ENCODE data around the gene CUX1.
"Not testable (repeated sequence)": the region's sequence is repeated elsewhere in the genome, so short reads cannot be mapped to it uniquely, and the experiment has no call there.

The CUX1 gene

DNA sequence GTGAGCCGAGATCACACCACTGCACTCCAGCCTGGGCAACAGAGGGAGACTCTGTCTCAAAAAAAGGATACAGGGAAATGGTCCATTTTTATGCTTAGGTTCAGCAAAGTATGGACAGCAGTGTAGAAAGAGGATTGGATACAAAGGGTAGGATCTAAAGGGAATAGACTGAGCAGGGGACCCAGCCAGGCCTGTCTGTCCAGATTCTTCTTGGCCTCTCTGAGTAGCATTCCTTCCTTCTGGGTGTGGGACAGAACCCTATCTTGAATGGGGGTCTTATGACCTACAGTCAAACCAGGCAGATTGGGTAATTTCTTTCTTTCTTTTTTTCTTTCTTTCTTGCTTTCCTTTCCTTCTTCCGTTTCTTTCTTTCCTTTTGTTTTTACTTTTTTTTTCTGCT is 494.9 kb downstream of the CUX1 start:
- DNase-seq (ENCODE audit: low spot score), result no peak

DNA sequence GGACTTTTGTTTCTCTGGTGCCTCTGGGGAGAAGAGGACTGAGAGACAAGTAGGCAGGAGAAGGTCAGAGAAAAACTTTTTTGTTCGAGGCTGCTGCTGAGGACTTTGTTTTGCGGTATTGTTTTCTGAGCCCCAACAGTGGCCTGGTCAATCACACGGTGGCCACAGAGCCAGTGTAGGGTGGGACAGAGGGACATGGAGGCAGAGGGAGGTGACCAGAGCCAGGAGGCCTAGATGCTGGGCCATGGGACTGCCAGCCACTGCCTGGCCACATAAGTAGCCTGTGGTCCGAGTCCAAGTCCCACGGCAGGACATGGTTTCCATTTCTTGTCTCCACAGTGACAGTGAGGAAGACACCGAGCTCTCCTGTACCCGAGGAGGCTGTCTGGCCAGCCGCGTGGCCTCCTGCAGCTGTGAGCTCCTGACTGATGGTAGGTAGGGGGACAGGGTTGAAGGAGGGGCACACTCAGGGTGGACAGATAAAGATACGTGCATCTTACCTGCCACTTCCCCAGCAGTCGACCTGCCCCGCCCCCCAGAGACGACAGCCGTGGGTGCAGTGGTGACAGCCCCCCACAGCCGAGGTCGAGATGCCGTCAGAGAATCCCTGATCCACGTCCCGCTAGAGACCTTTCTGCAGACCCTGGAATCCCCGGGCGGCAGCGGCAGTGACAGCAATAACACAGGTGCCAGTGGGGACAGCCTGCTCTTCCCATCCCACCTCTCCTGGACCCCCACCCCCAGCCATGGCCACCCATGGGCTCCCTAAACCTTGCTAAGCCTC is 496.8 kb downstream of the CUX1 start:
- DNase-seq (ENCODE audit: low spot score), result no peak

DNA sequence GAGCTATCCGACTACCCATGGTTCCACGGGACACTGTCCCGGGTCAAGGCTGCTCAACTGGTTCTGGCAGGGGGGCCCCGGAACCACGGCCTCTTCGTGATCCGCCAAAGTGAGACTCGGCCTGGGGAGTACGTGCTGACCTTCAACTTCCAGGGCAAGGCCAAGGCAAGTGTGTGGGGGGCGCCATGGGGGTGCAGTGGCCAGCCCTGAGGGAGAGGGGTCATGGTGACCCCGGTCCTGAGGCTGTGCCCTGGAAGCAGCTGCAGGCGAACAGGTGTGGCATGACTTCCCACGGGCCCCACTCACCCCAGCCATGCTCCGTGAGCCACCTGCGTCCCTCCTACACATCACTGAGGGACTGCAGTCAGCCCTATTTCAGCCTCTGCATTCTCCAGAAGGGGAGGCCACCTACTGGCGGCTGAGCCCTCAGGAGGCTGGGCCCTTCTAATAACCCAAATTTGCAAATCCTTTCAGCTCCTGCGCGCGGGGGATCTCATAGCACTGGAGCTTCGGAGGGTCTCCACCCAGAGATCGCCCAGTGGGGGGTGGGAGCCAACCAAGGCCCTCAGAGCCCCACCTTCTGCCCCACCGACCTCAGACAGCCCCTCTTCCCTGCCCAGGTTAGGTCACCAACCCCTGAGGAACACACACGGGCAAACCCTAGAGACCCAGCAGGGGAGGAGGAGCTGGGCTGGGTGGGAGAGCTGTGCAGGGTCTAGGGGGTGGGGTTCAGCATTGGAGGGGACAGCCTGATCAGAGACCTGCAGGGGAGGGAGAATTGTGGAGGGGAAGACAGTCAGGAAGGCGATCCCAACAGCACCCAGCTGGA is 500.0 kb downstream of the CUX1 start:
- DNase-seq (ENCODE audit: low spot score), result no peak

DNA sequence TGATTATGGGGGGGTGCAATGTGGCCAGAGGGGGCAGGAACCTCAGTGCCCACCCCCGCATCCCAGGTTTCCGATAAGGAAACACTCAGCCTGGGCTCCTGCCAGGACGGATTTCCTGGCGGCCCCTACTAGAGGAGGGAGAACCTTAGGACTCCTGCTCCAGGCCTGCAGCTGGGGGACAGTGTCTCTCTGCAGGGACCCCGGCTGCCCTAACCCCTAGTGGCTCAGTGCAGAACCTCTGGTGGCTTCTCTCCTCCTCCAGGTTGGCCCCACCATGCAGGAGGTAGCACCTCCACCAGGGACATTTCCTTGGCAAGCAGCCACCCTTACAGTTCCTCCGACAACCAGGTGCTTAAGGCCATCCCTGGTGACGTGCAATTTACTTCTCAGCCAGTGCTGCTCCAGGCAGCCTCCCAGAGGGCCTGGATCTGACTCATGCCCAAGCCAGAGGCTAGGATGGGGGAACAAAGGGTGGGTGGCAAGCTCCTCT is 501.1 kb downstream of the CUX1 start:
- no peak for DNase-seq (ENCODE audit: low spot score)

DNA sequence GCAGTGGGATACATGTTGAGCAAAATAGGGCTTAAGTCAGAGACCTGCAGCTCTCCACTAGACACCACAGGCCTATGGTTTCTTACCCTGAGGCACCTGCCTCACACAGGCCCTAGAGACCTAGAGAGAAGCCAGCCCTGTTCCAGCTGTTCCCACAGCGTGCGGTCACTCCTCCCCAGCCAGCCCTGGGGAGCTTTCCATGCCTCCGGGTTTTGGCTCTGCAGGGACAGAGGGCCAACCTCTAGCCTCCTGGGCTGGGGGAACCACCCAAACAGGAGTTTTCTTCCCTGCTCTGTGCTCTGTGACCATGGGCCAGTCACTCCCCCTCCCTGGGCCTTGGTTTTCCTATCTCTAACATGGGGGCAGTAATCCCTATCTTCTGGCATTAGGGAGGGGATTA is 502.2 kb downstream of the CUX1 start:
- DNase-seq (ENCODE audit: low spot score), result no peak

DNA sequence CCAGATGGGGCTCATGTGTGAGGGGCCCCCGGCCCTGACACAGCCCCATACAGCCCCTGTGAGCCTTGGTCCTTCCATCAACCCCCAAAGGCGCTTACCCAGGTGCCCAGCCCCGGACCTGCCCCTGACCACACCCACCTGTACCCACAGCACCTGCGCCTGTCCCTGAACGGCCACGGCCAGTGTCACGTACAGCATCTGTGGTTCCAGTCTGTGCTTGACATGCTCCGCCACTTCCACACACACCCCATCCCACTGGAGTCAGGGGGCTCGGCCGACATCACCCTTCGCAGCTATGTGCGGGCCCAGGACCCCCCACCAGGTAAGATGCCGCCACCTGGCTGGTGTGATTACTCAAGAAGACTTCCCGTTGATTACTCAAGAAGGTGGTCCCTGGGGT is 502.8 kb downstream of the CUX1 start:
- no peak for DNase-seq (ENCODE audit: low spot score)

DNA sequence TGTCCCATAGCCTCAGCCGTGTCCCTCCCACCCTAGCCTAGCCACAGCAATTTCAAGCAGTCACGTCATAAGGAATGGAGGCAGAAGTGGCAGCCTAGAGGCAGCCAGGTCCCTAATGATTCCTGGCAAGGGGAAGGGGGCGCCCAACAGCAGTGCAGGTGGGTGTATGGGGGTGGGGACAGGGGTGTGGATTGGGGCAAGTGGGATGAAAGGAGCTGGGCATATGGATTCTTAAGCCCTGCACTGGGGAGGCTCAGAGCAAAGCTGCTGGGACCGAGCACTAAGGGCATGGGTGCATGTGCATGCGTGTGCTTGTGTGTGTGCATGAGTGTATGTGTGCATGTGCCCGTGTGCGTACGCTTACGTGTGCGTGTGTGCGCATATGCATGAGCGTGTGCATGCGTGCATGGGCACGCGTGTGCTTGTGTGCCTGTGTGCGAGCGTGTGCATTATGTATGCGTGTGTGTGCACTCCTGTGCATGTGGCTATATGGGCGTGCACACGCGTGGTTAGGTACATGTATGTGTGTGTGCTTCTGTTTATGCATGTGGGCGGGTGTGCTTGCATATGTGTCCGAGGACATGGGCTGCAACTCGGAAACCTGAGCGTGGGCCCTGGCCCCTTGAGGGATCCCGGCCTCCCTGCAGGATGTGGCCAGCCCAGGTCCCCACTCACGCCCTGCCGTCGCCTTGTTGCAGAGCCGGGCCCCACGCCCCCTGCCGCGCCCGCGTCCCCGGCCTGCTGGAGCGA is 503.4 kb downstream of the CUX1 start:
- no peak for DNase-seq (ENCODE audit: low spot score)

DNA sequence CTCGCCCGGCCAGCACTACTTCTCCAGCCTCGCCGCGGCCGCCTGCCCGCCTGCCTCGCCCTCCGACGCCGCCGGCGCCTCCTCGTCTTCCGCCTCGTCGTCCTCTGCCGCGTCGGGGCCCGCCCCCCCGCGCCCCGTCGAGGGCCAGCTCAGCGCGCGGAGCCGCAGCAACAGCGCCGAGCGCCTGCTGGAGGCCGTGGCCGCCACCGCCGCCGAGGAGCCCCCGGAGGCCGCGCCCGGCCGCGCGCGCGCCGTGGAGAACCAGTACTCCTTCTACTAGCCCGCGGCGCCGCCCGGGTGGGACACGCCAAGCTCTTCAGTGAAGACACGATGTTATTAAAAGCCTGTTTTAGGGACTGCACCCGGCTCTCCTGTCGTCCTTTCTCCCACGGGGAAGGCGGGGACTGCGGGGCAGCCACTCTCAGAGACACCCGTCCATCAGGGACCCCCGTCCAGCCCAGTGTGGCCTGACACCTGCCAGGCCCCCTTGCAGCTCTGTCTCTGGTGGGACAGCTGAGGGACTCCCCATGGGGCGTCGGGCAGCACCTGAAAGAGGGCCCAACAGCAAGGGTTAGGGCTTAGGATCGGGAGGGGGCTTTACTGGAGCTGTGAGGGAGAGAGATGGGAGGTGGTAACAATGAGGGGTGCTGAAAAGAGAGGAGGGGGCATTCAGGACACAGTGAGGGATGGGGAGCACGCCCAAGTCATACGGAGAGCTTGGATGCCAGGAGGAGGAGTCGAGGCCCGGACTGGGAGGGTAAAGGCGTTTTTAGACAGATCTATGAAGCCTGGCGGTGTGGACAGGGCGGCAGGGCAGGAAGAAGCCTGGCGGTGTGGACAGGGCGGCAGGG is 504.1 kb downstream of the CUX1 start:
- DNase-seq (ENCODE audit: low spot score), result peak; percentile 69

DNA sequence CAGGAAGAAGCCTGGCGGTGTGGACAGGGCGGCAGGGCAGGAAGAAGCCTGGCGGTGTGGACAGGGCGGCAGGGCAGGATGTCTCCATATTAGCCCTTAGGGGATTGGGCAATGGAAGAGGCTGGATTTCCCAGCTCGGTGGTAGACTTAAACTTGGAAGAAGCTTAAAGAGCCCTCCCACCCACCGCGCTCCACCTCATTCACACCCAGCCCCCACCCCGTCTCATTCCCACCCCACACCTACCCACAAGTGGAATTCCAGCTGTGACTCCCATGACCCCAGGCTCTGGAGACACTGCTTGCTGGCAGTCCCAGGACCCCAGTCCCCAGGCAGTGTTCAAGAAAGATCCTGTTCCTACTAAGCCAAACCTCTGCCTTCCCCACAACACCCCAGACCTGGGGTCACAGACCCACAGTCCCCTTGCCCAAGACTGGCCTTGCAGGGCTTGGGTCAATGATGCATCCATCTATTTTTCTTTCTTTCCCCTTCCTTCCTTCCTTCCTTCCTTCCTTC is 504.8 kb downstream of the CUX1 start:
- DNase-seq (ENCODE audit: low spot score), result no peak

DNA sequence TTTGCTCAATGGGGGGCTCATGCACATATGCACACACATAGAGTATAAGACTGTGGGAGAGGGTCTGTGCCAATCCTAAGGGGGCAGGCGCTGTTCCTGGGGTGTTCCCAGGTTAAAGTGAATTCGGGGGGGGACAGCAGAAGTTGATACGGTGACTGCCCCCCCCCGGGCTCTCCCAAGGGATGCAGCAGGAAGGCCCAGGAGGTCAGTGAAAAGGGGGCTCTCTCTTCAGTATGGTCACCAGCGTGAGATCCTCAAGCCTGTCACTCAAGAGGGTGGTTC is 506.4 kb downstream of the CUX1 start:
- no peak for DNase-seq (ENCODE audit: low spot score)

DNA sequence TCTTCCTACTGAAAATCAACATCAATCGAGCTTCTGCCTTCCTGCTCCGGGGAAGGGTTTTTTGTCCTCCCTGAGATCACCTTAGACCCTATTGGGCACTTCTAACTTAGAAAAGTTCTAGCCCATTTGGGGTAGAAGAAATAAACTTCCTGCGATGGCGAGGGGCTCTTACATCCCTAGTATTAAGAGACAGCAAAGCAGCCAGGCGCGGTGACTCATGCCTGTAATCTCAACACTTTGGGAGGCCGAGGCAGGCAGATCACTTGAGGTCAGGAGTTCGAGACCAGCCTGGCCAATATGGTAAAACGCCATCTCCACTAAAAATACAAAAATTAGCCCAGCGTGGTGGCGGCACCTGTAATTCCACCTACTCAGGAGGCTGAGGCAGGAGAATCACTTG is 507.7 kb downstream of the CUX1 start:
- not testable (repeated sequence) for DNase-seq (ENCODE audit: low spot score)

DNA sequence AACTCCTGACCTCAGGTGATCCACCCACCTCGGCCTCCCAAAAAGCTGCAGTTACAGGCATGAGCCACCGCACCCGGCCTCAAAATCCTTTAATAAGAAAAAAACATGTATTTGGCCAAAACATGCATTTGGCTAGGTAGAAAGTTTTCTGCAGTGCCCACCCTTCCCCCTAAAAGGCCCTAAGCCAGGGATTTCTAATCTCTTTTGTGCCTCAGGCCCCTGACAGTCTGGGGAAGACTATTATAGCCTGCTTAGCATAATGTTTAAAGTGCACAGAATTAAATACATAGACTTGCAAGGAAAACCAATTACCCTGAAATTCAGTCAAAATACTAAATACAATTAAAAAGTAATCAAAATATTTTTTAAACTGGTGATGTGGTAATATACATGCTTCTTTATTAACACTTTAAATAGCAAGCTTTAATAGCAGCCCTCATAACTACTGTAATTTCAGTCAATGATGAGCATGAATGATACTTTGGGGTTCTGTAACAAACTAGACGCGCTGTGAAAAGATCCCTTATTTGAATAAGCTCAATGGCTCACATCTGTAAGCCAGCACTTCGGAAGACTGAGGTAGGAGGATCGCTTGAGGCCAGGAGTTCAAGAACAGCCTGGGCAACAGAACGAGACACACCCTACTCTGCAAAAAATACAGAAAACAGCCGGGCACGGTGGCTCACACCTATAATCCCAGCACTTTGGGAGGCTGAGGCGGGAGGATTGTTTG is 508.9 kb downstream of the CUX1 start:
- no peak for DNase-seq (ENCODE audit: low spot score)

DNA sequence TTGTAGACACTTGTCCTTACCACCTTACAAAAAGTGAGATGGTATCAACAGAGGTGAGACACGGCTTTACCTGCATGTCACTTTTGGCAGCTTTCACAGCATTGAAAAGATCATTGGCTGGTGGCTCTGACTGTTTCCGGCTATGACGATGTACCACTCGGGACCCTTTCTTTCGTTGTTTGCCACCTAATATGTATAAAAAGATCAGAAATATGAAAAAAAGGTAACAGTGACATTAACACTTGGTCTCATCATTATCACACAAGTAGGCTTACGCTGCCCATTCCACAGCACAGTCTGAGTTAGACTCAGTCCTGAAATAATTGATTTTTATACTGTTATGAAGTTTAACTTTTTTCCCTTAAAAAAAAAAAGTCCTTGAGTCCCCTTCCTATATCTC is 509.8 kb downstream of the CUX1 start:
- not testable (repeated sequence) for DNase-seq (ENCODE audit: low spot score)

DNA sequence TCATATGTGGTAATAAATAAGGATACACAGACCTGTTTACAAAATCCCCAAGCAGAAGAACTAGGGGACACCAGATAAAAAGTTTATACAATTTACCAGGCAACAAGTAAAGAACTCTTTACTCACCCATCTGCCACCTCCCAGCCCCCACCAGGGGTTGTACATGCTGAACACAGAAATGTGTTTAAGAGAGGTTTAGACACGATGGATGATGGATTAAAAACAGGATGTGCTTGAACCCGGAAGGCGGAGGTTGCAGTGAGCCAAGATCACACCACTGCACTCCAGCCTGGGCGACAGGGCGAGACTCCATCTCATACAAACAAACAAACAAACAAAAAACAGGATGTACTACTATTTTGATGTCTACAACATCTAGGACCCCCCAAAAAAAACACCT is 511.4 kb downstream of the CUX1 start:
- not testable (repeated sequence) for DNase-seq (ENCODE audit: low spot score)

DNA sequence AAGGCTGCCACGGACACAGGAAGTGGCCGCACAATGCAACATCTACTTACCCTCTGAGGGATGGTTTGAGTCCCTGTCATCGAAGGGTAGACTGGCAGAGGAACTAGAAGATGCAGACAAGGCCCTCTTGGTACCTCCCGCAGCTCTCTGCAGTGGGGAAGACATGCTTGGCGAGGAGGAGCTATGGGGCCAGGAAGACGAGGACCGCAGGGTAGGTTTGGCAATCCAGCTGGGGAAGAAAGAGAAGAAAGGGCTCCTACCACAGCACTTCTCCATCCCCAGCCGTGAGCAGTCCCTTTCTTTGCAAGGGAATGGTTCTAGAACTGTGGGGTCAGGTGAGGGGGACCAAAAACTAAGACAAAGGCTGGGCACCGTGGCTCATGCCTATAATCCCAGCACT is 511.9 kb downstream of the CUX1 start:
- not testable (repeated sequence) for DNase-seq (ENCODE audit: low spot score)

DNA sequence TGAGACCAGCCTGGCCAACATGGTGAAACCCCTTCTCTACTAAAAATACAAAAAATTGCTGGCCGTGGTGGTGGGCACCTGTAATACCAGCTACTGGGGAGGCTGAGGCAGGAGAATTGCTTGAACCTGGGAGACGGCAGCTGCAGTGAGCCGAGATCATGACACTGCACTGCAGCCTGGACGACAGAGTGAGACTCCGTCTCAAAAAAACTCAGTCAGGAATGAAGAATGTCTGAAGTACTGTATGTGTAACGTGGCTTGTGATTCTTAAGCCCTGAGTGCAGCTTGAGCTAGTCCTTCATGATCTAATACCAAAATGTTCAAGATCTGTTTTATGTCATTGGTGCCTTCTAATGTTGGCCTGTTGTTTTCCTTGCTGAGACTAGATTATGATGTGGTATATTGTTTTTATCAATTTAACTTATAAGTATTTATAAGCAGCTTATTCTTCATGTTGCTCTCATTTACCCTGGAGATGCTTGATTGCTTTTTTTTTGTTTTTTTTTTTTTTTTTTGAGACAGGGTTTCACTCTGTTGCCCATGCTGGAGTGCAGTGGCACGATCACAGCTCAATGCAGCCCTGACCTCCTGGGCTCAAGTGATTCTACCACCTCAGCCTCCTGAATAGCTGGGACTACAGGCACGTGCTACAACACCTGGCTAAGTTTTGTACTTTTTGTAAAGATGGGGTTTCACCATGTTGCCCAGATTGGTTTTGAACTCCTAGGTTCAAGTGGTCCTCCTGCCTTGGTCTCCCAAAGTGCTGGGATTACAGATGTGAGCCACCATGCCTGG is 513.4 kb downstream of the CUX1 start:
- not testable (repeated sequence) for DNase-seq (ENCODE audit: low spot score)

Measured in germinal center (tissue), 1 donor.